Left lung (tissue), 10 donors: ENCODE measurements around the gene WNT9A. TPM values are rescaled to one million over a fixed set of nuclear protein-coding genes. Genes with fewer than 3 reads are reported as not detected.
"Not testable (repeated sequence)": the region's sequence is repeated elsewhere in the genome, so short reads cannot be mapped to it uniquely, and the experiment has no call there.

Experiments used
- ATAC-seq: fragments of 200-7000 bp; cut with Tn5 transposase; one replicate; pipeline ENCODE4 v1.9.1; 2020; ENCODE audit warnings: moderate library complexity
- DNase-seq, 4 donors: peaks; one replicate each; pipeline ENCODE4 v3.0.0-alpha.2; 2013 to 2020
- H3K27ac ChIP-seq, 2 donors: fragments of 200-600 bp; sonication (generic) in 1 of 2; one replicate each; pipeline versions ENCODE4 v1.5.0 to v1.8.0; 2020 to 2021
- H3K27me3 ChIP-seq, 2 donors: fragments of 200-600 bp; sonication (generic) in 1 of 2; one replicate each; pipeline versions ENCODE4 v1.5.0 to v1.8.0; 2020 to 2021
- H3K36me3 ChIP-seq, 2 donors: fragments of 200-600 bp; sonication (generic) in 1 of 2; one replicate each; pipeline versions ENCODE4 v1.5.0 to v1.8.0; 2020 to 2021
- H3K4me1 ChIP-seq, 2 donors: fragments of 200-600 bp; one replicate each; pipeline ENCODE4 v1.8.0; 2021
- H3K4me3 ChIP-seq, 2 donors: fragments of 200-600 bp; sonication (generic) in 1 of 2; one replicate each; pipeline versions ENCODE4 v1.5.0 to v1.8.0; 2020 to 2021; ENCODE audit warnings: mild to moderate bottlenecking in 1 of 2
- H3K9me3 ChIP-seq, 2 donors: fragments of 200-600 bp; sonication (generic) in 1 of 2; one replicate each; pipeline versions ENCODE4 v1.5.0 to v1.8.0; 2020 to 2021
- intact Hi-C, 2 donors: fragments of 100-400 bp; cut with DNase I; formaldehyde crosslinking; loops; one replicate each; pipeline versions ENCODE4 v1.11.2 to v1.14.2; 2022
- polyA plus RNA-seq, 6 donors: library from polyadenylated mRNA; unstranded; fragments of 120-200 nt; gene quantifications; one replicate each; pipeline ENCODE4 v1.2.1, GENCODE V29; 2013; ENCODE audit not compliant: insufficient read length in 6 of 6
- total RNA-seq, 2 donors: library from RNA; stranded (reverse); fragmentation: NEBNext Ultra II Directional; extraction: Animal tissue kit (Norgen Biotek cat#: 25700); gene quantifications; one replicate each; pipeline ENCODE4 v1.2.1, GENCODE V29; 2021
- TF ChIP-seq, protein P1 (sequence below), 2 donors: fragments of 200-600 bp; sonication (generic) in 1 of 2; IDR thresholded peaks; one replicate each; pipeline versions ENCODE4 v1.5.0 to v1.8.0; 2021; ENCODE audit warnings: antibody characterized with exemption in 2 of 2
- donor health status: DM: no; HTN: yes; CAD: no.
- donor health status: DM: no; HTN: no; CAD: no.

The WNT9A gene
- total and polyA plus RNA-seq, 8 donors: 2.1 to 8.5 (median 2.9) TPM

DNA sequence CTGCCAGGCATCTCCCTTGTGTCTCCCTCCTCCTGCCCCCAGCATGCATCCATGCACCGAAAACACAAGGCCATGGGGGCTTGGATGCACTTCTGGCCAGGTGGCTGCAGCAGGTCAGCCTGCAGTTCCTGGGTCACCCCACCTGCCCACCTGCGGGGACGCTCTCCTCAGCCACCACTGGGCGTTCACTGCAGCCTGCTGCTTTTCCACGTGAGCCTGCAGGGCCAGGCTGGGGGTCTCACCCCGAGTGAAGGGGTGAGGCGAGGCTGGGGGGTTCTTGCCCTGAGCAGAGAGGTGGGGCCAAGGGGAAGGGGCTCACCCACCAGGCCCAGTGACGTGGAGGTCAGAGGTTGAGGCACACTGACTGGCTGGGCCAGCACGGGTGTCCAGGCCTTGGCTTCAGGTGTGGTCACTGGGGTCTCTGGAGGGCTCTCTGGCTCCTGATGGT is 64.6 kb downstream of the WNT9A start:
- no peak overlapping the region for H3K27ac ChIP-seq
- peaks cover 0 to 23% of the 10 kb centered on the region in 2 donors for H3K27me3 ChIP-seq
- H3K9me3 ChIP-seq: no peaks in the 10 kb centered on the region
- TF ChIP-seq, protein P1, sequence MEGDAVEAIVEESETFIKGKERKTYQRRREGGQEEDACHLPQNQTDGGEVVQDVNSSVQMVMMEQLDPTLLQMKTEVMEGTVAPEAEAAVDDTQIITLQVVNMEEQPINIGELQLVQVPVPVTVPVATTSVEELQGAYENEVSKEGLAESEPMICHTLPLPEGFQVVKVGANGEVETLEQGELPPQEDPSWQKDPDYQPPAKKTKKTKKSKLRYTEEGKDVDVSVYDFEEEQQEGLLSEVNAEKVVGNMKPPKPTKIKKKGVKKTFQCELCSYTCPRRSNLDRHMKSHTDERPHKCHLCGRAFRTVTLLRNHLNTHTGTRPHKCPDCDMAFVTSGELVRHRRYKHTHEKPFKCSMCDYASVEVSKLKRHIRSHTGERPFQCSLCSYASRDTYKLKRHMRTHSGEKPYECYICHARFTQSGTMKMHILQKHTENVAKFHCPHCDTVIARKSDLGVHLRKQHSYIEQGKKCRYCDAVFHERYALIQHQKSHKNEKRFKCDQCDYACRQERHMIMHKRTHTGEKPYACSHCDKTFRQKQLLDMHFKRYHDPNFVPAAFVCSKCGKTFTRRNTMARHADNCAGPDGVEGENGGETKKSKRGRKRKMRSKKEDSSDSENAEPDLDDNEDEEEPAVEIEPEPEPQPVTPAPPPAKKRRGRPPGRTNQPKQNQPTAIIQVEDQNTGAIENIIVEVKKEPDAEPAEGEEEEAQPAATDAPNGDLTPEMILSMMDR (IDR thresholded peaks at IDR 0.05): no peak
- DNase-seq (peak in 1 of 4 donors; percentile 67), ATAC-seq (no peak)
- peaks cover 17 to 27% of the 10 kb centered on the region in 2 donors for H3K4me1 ChIP-seq
- H3K4me3 ChIP-seq: no peak overlapping the region
- H3K36me3 ChIP-seq: no peaks in the 10 kb centered on the region
- intact Hi-C loops: no loop called here

DNA sequence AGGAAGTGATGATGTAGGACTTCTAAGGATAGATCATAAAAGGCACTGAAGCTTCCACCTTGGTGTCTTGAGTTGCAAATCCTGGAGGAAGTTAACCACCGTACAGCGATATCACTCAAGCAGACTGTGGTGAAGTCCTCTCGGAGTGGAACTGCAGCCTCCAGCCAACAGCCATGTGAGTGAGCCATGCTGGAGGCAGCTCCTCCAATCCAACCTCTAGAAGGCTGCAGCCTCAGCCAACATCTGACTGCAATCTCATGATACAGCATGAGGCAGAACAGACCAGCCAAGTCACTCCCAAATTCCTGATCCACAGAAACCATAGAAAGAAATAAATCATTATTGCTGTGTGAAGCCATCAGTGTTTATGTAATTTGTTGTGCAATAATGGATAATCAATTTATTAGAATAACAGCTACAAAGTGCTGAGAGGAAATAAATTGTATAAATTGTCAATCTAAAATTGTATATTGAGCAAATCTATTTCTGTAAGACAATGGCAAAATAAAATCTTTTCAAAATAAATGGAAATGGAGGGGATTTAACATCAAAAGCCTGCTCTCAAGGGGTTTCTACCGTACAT is 67.3 kb downstream of the WNT9A start:
- Histone ChIP-seq H3K4me3 (no peak overlapping the region), H3K9me3 (no peaks in the 10 kb centered on the region), H3K27ac (no peak overlapping the region), H3K36me3 (no peaks in the 10 kb centered on the region), H3K27me3 (no peaks in the 10 kb centered on the region), H3K4me1 (peaks cover 0 to 2% of the 10 kb centered on the region in 2 donors)
- ATAC-seq (no peak), DNase-seq (no peak)
- TF ChIP-seq, protein P1 (IDR thresholded peaks at IDR 0.05): no peak
- intact Hi-C loops: no loop called here

DNA sequence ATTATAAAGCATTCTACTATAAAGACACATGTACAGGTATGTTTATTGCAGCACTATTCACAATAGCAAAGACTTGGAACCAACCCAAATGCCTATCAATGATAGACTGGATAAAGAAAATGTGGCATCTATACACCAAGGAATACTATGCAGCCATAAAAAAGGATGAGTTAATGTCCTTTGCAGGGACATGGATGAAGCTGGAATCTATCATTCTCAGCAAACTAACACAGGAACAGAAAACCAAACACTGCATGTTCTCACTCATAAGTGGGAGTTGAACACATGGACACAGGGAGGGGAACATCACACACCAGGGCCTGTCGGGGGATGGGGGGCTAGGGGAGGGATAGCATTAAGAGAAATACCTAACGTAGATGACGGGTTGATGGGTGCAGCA is 69.9 kb downstream of the WNT9A start:
- H3K4me3 ChIP-seq, DNase-seq, H3K4me1 ChIP-seq, intact Hi-C loops, ATAC-seq, H3K27ac ChIP-seq, H3K9me3 ChIP-seq, H3K27me3 ChIP-seq, H3K36me3 ChIP-seq: not testable (repeated sequence)

GRCh38 chr1:227871892-227872291 is 75.8 kb downstream of the WNT9A start:
- H3K27ac ChIP-seq, intact Hi-C loops, H3K27me3 ChIP-seq, H3K4me1 ChIP-seq, ATAC-seq, DNase-seq, H3K4me3 ChIP-seq, H3K36me3 ChIP-seq, H3K9me3 ChIP-seq: not testable (repeated sequence)

DNA sequence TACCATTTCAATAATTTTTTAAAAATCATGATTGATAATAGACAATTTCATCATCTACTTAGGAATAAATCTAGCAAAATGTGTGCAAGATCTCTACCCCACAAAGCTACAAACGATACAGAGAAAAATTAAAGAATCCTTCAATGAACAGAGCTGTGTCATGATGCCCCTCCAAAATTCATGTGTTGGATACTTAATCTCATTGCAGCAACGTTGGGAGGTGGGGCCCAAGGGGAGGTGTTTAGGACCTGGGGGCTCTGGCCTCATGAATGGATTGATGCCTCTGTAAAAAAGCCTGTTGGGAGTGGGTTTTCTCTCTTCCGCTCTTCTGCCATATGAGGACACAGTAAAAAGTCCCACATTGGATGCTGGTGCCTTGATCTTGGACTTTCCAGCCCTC is 77.4 kb downstream of the WNT9A start:
- DNase-seq (no peak), ATAC-seq (no peak)
- H3K4me1 ChIP-seq: no peaks in the 10 kb centered on the region
- no peaks in the 10 kb centered on the region for H3K27me3 ChIP-seq
- intact Hi-C loops: no loop called here
- H3K36me3 ChIP-seq: no peaks in the 10 kb centered on the region
- TF ChIP-seq, protein P1 (IDR thresholded peaks at IDR 0.05): no peak
- H3K4me3 ChIP-seq: no peak overlapping the region
- H3K27ac ChIP-seq: no peak overlapping the region
- peaks cover 0 to 6% of the 10 kb centered on the region in 2 donors for H3K9me3 ChIP-seq

GRCh38 chr1:227869851-227870305 is 77.9 kb downstream of the WNT9A start:
- ATAC-seq: no peak

More at GRCh38 chr1:227869851-227870305, 77.9 kb downstream of the WNT9A start:
- no peak overlapping the region for H3K27ac ChIP-seq
- H3K36me3 ChIP-seq: no peaks in the 10 kb centered on the region
- no peaks in the 10 kb centered on the region for H3K27me3 ChIP-seq
- intact Hi-C loops: no loop called here
- TF ChIP-seq, protein P1 (IDR thresholded peaks at IDR 0.05): no peak
- no peak overlapping the region for H3K4me3 ChIP-seq
- peaks cover 0 to 11% of the 10 kb centered on the region in 2 donors for H3K9me3 ChIP-seq
- no peak for DNase-seq
- H3K4me1 ChIP-seq: no peaks in the 10 kb centered on the region
